VCaP (cell line): Measurements from ENCODE around the gene SLC45A1.
"Not testable (repeated sequence)": the region's sequence is repeated elsewhere in the genome, so short reads cannot be mapped to it uniquely, and the experiment has no call there.

Experiments used
- H3K27ac ChIP-seq: fragments of 450-650 bp; 2 replicates; pipeline ENCODE4 v1.5.1; 2017
- CTCF ChIP-seq: fragments of 450-650 bp; conservative IDR thresholded peaks from 2 replicates; pipeline ENCODE4 v1.5.1; 2017; ENCODE audit warnings: mild to moderate bottlenecking, moderate library complexity

The SLC45A1 gene

GRCh38 chr1:8317647-8318381, at the start of gene SLC45A1:
TSS of gene SLC45A1 (plus strand) at chr1:8318114. CDS start at chr1:8324330, 6,216 bp downstream.
- peak within 1 kb of the TSS; percentile 58; the same call in 1 of the 2 replicates for H3K27ac ChIP-seq
- no peak for TF ChIP-seq CTCF

GRCh38 chr1:8273036-8273435, 44.9 kb upstream of the SLC45A1 start:
- TF ChIP-seq CTCF, result no peak
- H3K27ac ChIP-seq, result no peak overlapping the region

GRCh38 chr1:8274352-8274751, 43.6 kb upstream of the SLC45A1 start:
- H3K27ac ChIP-seq, result peak overlapping the region; percentile 40
- no peak for TF ChIP-seq CTCF

GRCh38 chr1:8276173-8276914, 41.6 kb upstream of the SLC45A1 start:
- no peak overlapping the region for H3K27ac ChIP-seq
- no peak for TF ChIP-seq CTCF

GRCh38 chr1:8276932-8277331, 41.0 kb upstream of the SLC45A1 start:
- no peak overlapping the region for H3K27ac ChIP-seq
- TF ChIP-seq CTCF, result no peak

GRCh38 chr1:8278677-8279076, 39.2 kb upstream of the SLC45A1 start:
- not testable (repeated sequence) for H3K27ac ChIP-seq

- no peak for TF ChIP-seq CTCF
Measured at GRCh38 chr1:8281843-8282509, 35.9 kb upstream of the SLC45A1 start.

More at GRCh38 chr1:8281843-8282509, 35.9 kb upstream of the SLC45A1 start:
- H3K27ac ChIP-seq, result no peak overlapping the region
